Activated naive CD8-positive, alpha-beta T cell (primary cell): ENCODE data around the gene ZNF483.
A peak's percentile ranks its signal among the peaks of the same experiment; 100 is the strongest.
"Not testable (repeated sequence)": the region's sequence is repeated elsewhere in the genome, so short reads cannot be mapped to it uniquely, and the experiment has no call there.

ENCODE experiments used
- H3K27ac Mint-ChIP-seq: one replicate; pipeline ENCODE4 v1.8.0; 2021; ENCODE audit warnings: mixed read lengths
- H3K27me3 Mint-ChIP-seq: one replicate; pipeline ENCODE4 v1.8.0; 2021; ENCODE audit warnings: mixed read lengths
- H3K36me3 Mint-ChIP-seq: one replicate; pipeline ENCODE4 v1.8.0; 2021; ENCODE audit warnings: mixed read lengths
- H3K4me1 Mint-ChIP-seq: one replicate; pipeline ENCODE4 v1.8.0; 2021; ENCODE audit warnings: low read depth, mixed read lengths
- H3K4me3 Mint-ChIP-seq: one replicate; pipeline ENCODE4 v1.8.0; 2021; ENCODE audit warnings: mild to moderate bottlenecking, mixed read lengths
- H3K9me3 Mint-ChIP-seq: one replicate; pipeline ENCODE4 v1.8.0; 2021; ENCODE audit warnings: low read depth, mixed read lengths

Gene ZNF483

DNA sequence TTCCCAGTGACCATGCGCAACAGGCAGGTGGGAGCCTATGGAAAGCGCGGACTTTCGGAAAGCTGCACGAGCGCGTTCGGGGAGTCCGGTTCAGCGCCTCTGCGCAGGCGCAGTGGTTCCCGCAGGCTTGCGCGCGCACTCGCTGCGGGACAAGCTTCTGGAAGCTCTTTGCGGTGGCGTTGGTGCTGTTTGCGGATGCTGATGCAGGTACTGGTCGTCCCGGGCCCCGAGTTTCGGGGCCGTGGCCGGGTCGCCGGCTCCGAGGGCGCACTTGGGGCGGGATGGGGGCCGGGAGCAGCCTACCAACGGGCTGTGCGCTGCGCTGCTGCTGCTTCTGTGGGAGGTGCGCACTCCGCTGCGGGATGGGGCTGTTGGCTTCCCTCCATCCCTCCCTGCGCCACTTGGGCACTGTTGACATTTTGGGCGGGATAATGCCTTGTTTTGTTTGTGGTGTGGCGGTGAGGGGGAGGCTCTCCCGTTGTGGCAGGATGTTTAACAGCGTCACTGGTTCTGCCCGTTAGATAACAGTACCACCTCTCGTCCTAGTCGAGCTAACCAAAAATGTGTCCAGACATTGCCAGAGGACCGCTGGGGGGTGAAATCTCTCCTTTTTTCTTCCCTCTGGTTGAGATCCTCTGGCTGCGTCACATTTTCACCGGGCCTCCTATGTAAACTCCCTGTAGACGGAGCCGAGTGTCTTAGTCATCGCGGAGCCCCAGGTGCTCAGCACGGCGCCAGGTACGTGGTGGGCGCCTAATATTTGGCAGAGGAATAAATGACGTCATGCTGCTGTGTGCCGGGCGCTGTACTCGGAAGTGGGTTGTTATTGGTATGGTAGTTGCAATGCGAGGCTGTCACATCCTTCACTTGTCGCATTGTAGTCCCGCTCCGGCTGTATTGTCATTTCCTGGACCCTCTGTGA, at the start of gene ZNF483:
ZNF483 (plus strand) TSS at position 124 of the 922 bp plus-strand sequence. CDS start 2,217 bp downstream, outside the sequence.
- Mint-ChIP-seq H3K27me3 (no peaks in the 10 kb centered on the region), H3K27ac (peak within 1 kb of the TSS; percentile 88), H3K4me1 (peaks cover 26% of the 10 kb centered on the region), H3K9me3 (no peaks in the 10 kb centered on the region), H3K4me3 (peak within 1 kb of the TSS; percentile 95), H3K36me3 (peaks cover 11% of the 10 kb centered on the region)

GRCh38 chr9:111475195-111475594, 49.8 kb upstream of the ZNF483 start:
- H3K4me3 Mint-ChIP-seq, result no peak overlapping the region
- H3K27me3 Mint-ChIP-seq, result no peaks in the 10 kb centered on the region
- peaks cover 10% of the 10 kb centered on the region for H3K36me3 Mint-ChIP-seq
- no peaks in the 10 kb centered on the region for H3K9me3 Mint-ChIP-seq
- no peak overlapping the region for H3K27ac Mint-ChIP-seq
- H3K4me1 Mint-ChIP-seq, result peaks cover 41% of the 10 kb centered on the region

- no peak overlapping the region for H3K4me3 Mint-ChIP-seq
- no peak overlapping the region for H3K27ac Mint-ChIP-seq
Measured at GRCh38 chr9:111477677-111478076, 47.3 kb upstream of the ZNF483 start.

GRCh38 chr9:111481885-111482636, 42.9 kb upstream of the ZNF483 start:
- Mint-ChIP-seq H3K9me3 (no peaks in the 10 kb centered on the region), H3K27ac (peak overlapping the region; percentile 88), H3K4me3 (peak overlapping the region; percentile 91), H3K27me3 (no peaks in the 10 kb centered on the region), H3K4me1 (peaks cover 37% of the 10 kb centered on the region), H3K36me3 (peaks cover 8% of the 10 kb centered on the region)

More at GRCh38 chr9:111477677-111478076, 47.3 kb upstream of the ZNF483 start:
- Mint-ChIP-seq H3K36me3 (peaks cover 12% of the 10 kb centered on the region), H3K9me3 (no peaks in the 10 kb centered on the region), H3K4me1 (peaks cover 48% of the 10 kb centered on the region), H3K27me3 (no peaks in the 10 kb centered on the region)

GRCh38 chr9:111482694-111483438, 42.1 kb upstream of the ZNF483 start:
- peaks cover 8% of the 10 kb centered on the region for H3K36me3 Mint-ChIP-seq
- H3K27ac Mint-ChIP-seq, result peak overlapping the region; percentile 88
- H3K4me1 Mint-ChIP-seq, result peaks cover 34% of the 10 kb centered on the region
- no peaks in the 10 kb centered on the region for H3K9me3 Mint-ChIP-seq
- H3K4me3 Mint-ChIP-seq, result peak overlapping the region; percentile 91
- H3K27me3 Mint-ChIP-seq, result no peaks in the 10 kb centered on the region

- Mint-ChIP-seq H3K36me3 (peaks cover 8% of the 10 kb centered on the region), H3K4me3 (no peak overlapping the region), H3K4me1 (peaks cover 34% of the 10 kb centered on the region), H3K9me3 (no peaks in the 10 kb centered on the region), H3K27me3 (no peaks in the 10 kb centered on the region), H3K27ac (no peak overlapping the region)
Measured at GRCh38 chr9:111483439-111483857, 41.5 kb upstream of the ZNF483 start.

- H3K4me1 Mint-ChIP-seq, result peaks cover 30% of the 10 kb centered on the region
- peak within 1 kb of the TSS; percentile 88 for H3K4me3 Mint-ChIP-seq
- no peaks in the 10 kb centered on the region for H3K9me3 Mint-ChIP-seq
- peaks cover 4% of the 10 kb centered on the region for H3K36me3 Mint-ChIP-seq
- no peaks in the 10 kb centered on the region for H3K27me3 Mint-ChIP-seq
- peak within 1 kb of the TSS; percentile 85 for H3K27ac Mint-ChIP-seq
Measured at GRCh38 chr9:111483858-111484571, 41.0 kb upstream of the ZNF483 start, which contains the start of gene ECPAS. ECPAS (minus strand) TSS chr9:111484383; CDS start chr9:111472918, 11,465 bp downstream.

DNA sequence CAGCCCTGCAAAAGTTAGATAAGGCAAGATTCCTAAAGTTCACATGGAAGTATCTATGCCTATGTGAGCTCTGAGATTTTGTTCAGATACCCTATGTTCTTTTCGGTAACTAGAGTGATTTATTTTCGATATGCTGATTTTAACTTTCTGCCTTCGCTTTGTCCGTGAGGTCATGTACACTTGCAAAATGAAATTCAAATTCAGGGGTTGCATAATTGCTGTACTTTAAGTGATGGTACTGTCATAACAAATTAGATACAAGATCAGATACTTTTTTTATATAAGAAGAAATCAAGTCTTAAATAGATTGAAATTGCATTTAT, 40.4 kb upstream of the ZNF483 start:
- H3K9me3 Mint-ChIP-seq, result no peaks in the 10 kb centered on the region
- H3K4me3 Mint-ChIP-seq, result peak overlapping the region; percentile 88
- H3K4me1 Mint-ChIP-seq, result peaks cover 29% of the 10 kb centered on the region
- peaks cover 4% of the 10 kb centered on the region for H3K36me3 Mint-ChIP-seq
- H3K27me3 Mint-ChIP-seq, result no peaks in the 10 kb centered on the region
- H3K27ac Mint-ChIP-seq, result peak overlapping the region; percentile 85

GRCh38 chr9:111497196-111497595, 27.8 kb upstream of the ZNF483 start:
- not testable (repeated sequence) for H3K4me1 Mint-ChIP-seq, H3K4me3 Mint-ChIP-seq, H3K9me3 Mint-ChIP-seq, H3K27ac Mint-ChIP-seq, H3K27me3 Mint-ChIP-seq, H3K36me3 Mint-ChIP-seq

DNA sequence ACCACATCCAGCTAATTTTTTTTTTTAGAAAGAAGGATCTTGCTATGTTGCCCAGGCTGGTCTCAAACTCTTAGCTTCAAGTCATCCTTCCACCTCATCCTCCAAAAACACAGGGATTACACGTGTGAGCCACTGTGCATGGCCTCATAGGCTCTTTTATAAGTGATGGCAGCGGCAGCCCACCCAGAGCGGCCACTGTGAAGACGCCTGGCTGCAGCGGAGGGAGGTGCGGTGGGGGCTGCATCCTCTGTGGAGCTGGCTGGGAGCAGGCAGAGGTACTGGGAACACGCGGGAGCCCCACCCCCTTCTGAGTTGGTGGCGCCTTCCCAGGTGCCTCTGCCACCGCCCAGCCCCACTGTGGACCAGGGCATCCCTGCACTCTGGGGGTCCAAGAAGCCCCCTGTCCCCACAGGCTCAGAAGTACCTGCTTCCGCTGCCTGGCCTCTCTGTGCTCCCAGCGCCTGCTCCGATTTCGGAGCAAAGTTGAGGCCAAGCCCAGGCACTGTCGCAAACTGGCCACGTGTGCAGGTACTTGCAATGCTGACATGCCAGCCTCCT, 23.9 kb upstream of the ZNF483 start:
- Mint-ChIP-seq H3K4me1 (no peaks in the 10 kb centered on the region), H3K4me3 (no peak overlapping the region)

DNA sequence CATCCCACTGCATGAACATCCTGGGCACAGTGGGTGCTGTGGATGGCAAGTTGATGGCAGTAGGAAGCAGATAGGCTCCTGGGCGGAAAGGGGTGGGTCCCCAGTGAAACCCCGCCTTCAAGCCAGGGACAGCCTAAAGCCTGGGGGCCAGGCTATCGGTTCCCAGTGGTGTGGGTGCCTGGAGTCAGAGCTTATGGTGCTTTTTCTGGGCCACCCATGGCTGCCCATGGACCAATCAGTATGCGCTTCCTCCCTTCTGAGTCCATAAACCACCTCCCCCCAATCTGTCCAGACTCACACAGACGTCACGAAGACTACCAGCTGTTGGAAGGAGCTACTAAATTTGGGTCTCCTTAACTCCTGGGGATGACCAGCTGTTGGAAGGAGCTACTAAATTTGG, 23.3 kb upstream of the ZNF483 start:
- Mint-ChIP-seq H3K9me3 (no peaks in the 10 kb centered on the region), H3K27ac (no peak overlapping the region), H3K4me3 (no peak overlapping the region), H3K36me3 (no peaks in the 10 kb centered on the region), H3K27me3 (peaks cover 6% of the 10 kb centered on the region), H3K4me1 (no peaks in the 10 kb centered on the region)

More for the DNA sequence above, 23.9 kb upstream of the ZNF483 start:
- Mint-ChIP-seq H3K27ac (no peak overlapping the region), H3K9me3 (no peaks in the 10 kb centered on the region), H3K36me3 (no peaks in the 10 kb centered on the region), H3K27me3 (peaks cover 6% of the 10 kb centered on the region)

DNA sequence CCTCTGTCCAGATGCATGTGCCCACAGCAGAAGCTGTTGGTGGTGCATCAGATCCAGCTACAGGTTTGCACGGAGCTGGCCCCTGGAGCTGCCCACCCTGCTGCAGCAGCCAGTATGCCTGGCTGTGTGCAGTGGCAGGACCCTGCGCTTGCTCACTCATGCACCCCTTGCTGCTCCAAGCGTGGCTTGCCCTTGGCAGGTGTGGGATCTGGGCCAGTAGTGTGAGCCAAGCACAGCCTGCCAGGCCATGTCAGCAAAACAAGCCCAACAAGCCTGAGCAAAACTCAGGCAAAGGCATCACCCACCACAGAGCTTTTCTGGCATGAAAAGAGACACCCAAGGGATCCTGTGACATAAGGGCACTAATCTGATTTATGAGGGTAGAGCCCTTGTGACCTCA, 22.5 kb upstream of the ZNF483 start:
- H3K9me3 Mint-ChIP-seq, result no peaks in the 10 kb centered on the region
- H3K4me3 Mint-ChIP-seq, result no peak overlapping the region
- peaks cover 6% of the 10 kb centered on the region for H3K27me3 Mint-ChIP-seq
- no peaks in the 10 kb centered on the region for H3K4me1 Mint-ChIP-seq
- no peaks in the 10 kb centered on the region for H3K36me3 Mint-ChIP-seq
- H3K27ac Mint-ChIP-seq, result no peak overlapping the region

DNA sequence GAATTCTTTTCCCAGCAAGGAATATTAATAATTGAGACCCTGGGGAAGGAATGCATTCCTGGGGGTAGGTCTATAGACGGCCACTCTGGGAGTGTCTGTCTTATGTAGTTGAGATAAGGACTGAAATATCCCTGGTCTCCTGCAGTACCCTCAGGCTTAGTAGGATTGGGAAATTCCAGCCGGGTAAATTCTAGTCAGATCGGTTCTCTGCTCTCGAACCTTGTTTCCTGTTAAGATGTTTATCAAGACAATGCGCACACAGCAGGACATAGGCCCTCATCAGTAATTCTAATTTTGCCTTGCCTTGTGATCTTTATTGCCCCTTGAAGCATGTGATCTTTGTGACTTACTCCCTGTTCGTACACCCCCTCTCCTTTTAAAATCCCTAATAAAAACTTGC, 13.4 kb upstream of the ZNF483 start:
- not testable (repeated sequence) for H3K36me3 Mint-ChIP-seq, H3K4me3 Mint-ChIP-seq, H3K27me3 Mint-ChIP-seq, H3K27ac Mint-ChIP-seq, H3K9me3 Mint-ChIP-seq, H3K4me1 Mint-ChIP-seq

DNA sequence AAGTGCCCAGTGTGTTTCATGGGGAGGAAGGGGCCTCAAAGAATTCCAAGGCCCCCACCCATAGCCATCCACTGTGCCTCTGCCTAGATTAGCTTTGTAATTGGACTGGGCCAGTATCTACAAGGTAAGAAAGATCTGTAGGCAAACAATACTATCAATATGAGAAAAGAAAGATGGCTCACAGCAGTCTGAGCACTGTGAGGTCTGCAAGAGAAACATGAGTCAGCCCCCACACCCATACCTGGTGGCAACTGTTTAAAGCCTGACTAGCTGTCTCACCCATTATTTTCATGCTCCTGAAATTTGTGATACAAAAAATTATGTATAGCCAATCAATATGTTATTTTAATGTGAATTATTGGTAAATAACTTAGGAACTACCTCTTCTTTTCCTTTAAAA, 10.0 kb upstream of the ZNF483 start:
- Mint-ChIP-seq H3K4me1 (no peaks in the 10 kb centered on the region), H3K27ac (no peak overlapping the region), H3K36me3 (peaks cover 6% of the 10 kb centered on the region), H3K4me3 (no peak overlapping the region), H3K9me3 (peaks cover 8% of the 10 kb centered on the region), H3K27me3 (peaks cover 4% of the 10 kb centered on the region)
